ENCODE data around the gene SDK2. TPM values are rescaled to one million over a fixed set of nuclear protein-coding genes. Genes with fewer than 3 reads are reported as not detected.

Gene SDK2
- total and polyA plus RNA-seq, 2 of the 8 experiments (the other 6 are each of a cell fraction or from before 2014, with no cell fraction given), result 3.9 to 4.1 TPM

GRCh38 chr17:73497721-73498120 is 146.5 kb downstream of the SDK2 start (continued):
- no peak for TF ChIP-seq POU5F1 (IDR thresholded peaks at IDR 0.05; ENCODE audit: low read depth, low read length)
- TF ChIP-seq TEAD4 (IDR thresholded peaks at IDR 0.05; ENCODE audit: low read depth, low read length), result no peak
- TF ChIP-seq KDM4A (IDR thresholded peaks at IDR 0.05; ENCODE audit: low read depth, low read length, severe bottlenecking), result no peak
- no peak for TF ChIP-seq HDAC2 (IDR thresholded peaks at IDR 0.05; ENCODE audit: borderline replicate concordance in 1 of 2, low read depth in 2 of 2, low read length in 2 of 2)
- TF ChIP-seq NANOG (IDR thresholded peaks at IDR 0.05; ENCODE audit: insufficient read depth, low read depth, low read length, poor library complexity, severe bottlenecking), result no peak
- TF ChIP-seq TBP (IDR thresholded peaks at IDR 0.05; ENCODE audit: low read depth, low read length), result no peak
- TF ChIP-seq CREB1 (IDR thresholded peaks at IDR 0.05), result no peak
